Muscle of leg (tissue), 11 donors: ENCODE results near the gene GPRC5B. TPM values are rescaled to one million over a fixed set of nuclear protein-coding genes. Genes with fewer than 3 reads are reported as not detected.

Experiments
- DNase-seq: peaks from one replicate; pipeline ENCODE4 v3.0.0; 2013
- H3K27ac ChIP-seq: one replicate; pipeline ENCODE4 v1.5.1; 2013; ENCODE audit warnings: mild to moderate bottlenecking, low read length, control low read depth
- H3K27me3 ChIP-seq: one replicate; pipeline ENCODE4 v1.6.1; 2013; ENCODE audit warnings: low read length; ENCODE audit not compliant: control insufficient read depth, insufficient read depth
- H3K36me3 ChIP-seq: one replicate; pipeline ENCODE4 v1.6.1; 2013; ENCODE audit warnings: low read length; ENCODE audit not compliant: control insufficient read depth, insufficient read depth
- H3K4me1 ChIP-seq: one replicate; pipeline ENCODE4 v1.6.1; 2013; ENCODE audit warnings: low read length; ENCODE audit not compliant: control insufficient read depth, insufficient read depth
- H3K4me3 ChIP-seq: one replicate; pipeline ENCODE4 v1.5.1; 2013; ENCODE audit warnings: low read length, control low read depth
- H3K9me3 ChIP-seq: replicated peaks from 2 replicates; pipeline ENCODE4 v1.6.1; 2013; ENCODE audit warnings: low read depth, low read length; ENCODE audit not compliant: control insufficient read depth
- whole genome bisulfite sequencing: methylation state at CpG from one replicate; pipeline ENCODE4 v1.1.5; 2013; ENCODE audit warnings: missing lambda C conversion rate; ENCODE audit not compliant: insufficient coverage; 5-methylcytosine and 5-hydroxymethylcytosine counted together
- polyA plus RNA-seq, 8 donors: library from polyadenylated mRNA; unstranded; fragments of 120-200 nt; gene quantifications; one replicate each; pipeline versions ENCODE4 v1.2.1 to v1.2.3, GENCODE V29; 2013; ENCODE audit warnings: inconsistent platforms in 1 of 8, low replicate concordance in 1 of 8; ENCODE audit not compliant: insufficient read length in 8 of 8, insufficient read depth in 1 of 8
- total RNA-seq: library from RNA; stranded (reverse); fragments of 120-200 nt; gene quantifications from one replicate; pipeline ENCODE4 v1.2.4, GENCODE V29; 2013

Gene GPRC5B
- total and polyA plus RNA-seq, 9 donors = 39.9 to 92.0 (median 78.8) TPM

GRCh38 chr16:19859603-19860002 is 25.0 kb downstream of the GPRC5B start:
- DNase-seq = no peak
- H3K9me3 ChIP-seq = no peaks in the 10 kb centered on the region
- no peak overlapping the region for H3K4me3 ChIP-seq
- 85% methylated on average over 3 of the region's 4 CpGs for WGBS
- no peaks in the 10 kb centered on the region for H3K27me3 ChIP-seq
- H3K4me1 ChIP-seq = peaks cover 3% of the 10 kb centered on the region
- no peak overlapping the region for H3K27ac ChIP-seq
- H3K36me3 ChIP-seq = peaks cover 59% of the 10 kb centered on the region

GRCh38 chr16:19859166-19859565 is 25.5 kb downstream of the GPRC5B start:
- H3K27me3 ChIP-seq = no peaks in the 10 kb centered on the region
- 89% methylated on average over 9 of the region's 9 CpGs for WGBS
- H3K9me3 ChIP-seq = no peaks in the 10 kb centered on the region
- peaks cover 54% of the 10 kb centered on the region for H3K36me3 ChIP-seq
- no peak overlapping the region for H3K27ac ChIP-seq
- peaks cover 6% of the 10 kb centered on the region for H3K4me1 ChIP-seq
- H3K4me3 ChIP-seq = no peak overlapping the region
- no peak for DNase-seq

- 56% methylated on average over 12 of the region's 22 CpGs for WGBS
- H3K4me1 ChIP-seq = peaks cover 8% of the 10 kb centered on the region
- DNase-seq = no peak
- no peak overlapping the region for H3K4me3 ChIP-seq
- no peak overlapping the region for H3K27ac ChIP-seq
- H3K9me3 ChIP-seq = no peaks in the 10 kb centered on the region
- no peaks in the 10 kb centered on the region for H3K27me3 ChIP-seq
- H3K36me3 ChIP-seq = peaks cover 50% of the 10 kb centered on the region
Measured at GRCh38 chr16:19858340-19859018, 26.2 kb downstream of the GPRC5B start.

DNA sequence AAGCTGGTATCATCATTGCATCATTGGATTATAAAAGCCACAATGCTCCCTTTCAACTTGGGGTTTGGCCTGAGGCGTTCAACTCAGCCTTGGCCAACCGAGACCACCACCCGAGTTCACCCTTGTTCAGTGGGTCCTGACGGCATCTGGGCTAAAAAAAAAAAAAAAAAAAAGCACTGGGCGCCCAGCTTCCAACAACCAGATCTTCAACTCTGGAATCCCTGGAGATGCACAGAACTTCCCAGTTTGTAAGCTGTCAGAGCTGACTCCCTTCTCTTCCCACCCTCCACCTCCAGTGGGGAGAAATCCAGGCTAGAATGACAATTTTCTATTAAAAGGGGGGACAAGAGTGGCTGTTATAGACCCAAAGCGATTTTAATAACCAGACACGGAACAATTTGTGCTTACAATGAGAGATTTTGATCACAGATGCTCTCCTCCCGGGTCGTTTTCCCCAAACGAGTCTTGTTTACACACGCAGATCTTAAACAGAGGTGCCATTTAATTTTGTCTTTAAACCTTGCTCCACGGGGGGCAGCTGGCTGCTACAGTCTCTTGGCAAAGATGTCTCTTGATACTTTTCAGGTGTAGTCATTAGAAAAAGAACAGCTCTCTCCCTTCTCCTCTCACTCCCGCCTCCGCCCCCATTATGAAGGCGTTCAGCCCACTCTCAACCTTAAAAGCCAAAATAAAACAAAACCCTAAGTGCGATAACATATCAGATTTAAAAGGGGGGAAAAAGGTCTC is 26.9 kb downstream of the GPRC5B start:
- Histone ChIP-seq H3K27ac (no peak overlapping the region), H3K36me3 (peaks cover 50% of the 10 kb centered on the region), H3K9me3 (no peaks in the 10 kb centered on the region), H3K4me1 (peaks cover 11% of the 10 kb centered on the region), H3K27me3 (no peaks in the 10 kb centered on the region), H3K4me3 (no peak overlapping the region)
- WGBS = 73% methylated on average over 8 of the region's 16 CpGs
- no peak for DNase-seq

DNA sequence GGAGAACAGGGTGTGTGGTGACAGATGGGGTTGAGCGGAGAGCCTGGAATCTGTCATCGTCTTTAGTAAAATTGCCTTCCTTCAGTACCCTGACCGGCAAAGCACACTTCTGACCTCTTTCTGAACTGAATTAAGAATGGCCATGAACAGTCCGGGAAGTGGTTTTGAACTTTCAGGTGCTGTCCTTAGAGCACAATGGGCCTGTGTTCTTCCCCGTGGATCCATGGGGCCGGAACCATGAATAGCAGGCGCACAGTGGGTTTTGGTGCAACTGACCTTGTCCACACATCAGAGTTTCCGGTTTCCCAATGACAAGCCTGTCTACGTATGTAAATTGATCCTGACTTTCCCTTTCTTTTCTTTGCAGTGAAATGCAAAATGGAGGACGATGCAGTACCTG is 28.5 kb downstream of the GPRC5B start:
- Histone ChIP-seq H3K36me3 (peaks cover 37% of the 10 kb centered on the region), H3K4me3 (no peak overlapping the region), H3K27me3 (no peaks in the 10 kb centered on the region), H3K27ac (no peak overlapping the region), H3K4me1 (peaks cover 11% of the 10 kb centered on the region), H3K9me3 (no peaks in the 10 kb centered on the region)
- WGBS = 83% methylated on average over 8 of the region's 10 CpGs
- no peak for DNase-seq

GRCh38 chr16:19854543-19854876 is 30.1 kb downstream of the GPRC5B start:
- Histone ChIP-seq H3K4me1 (peaks cover 9% of the 10 kb centered on the region), H3K4me3 (no peak overlapping the region), H3K27me3 (no peaks in the 10 kb centered on the region), H3K36me3 (peaks cover 23% of the 10 kb centered on the region), H3K27ac (no peak overlapping the region), H3K9me3 (no peaks in the 10 kb centered on the region)
- 40% methylated on average over 1 of the region's 6 CpGs for WGBS
- no peak for DNase-seq

DNA sequence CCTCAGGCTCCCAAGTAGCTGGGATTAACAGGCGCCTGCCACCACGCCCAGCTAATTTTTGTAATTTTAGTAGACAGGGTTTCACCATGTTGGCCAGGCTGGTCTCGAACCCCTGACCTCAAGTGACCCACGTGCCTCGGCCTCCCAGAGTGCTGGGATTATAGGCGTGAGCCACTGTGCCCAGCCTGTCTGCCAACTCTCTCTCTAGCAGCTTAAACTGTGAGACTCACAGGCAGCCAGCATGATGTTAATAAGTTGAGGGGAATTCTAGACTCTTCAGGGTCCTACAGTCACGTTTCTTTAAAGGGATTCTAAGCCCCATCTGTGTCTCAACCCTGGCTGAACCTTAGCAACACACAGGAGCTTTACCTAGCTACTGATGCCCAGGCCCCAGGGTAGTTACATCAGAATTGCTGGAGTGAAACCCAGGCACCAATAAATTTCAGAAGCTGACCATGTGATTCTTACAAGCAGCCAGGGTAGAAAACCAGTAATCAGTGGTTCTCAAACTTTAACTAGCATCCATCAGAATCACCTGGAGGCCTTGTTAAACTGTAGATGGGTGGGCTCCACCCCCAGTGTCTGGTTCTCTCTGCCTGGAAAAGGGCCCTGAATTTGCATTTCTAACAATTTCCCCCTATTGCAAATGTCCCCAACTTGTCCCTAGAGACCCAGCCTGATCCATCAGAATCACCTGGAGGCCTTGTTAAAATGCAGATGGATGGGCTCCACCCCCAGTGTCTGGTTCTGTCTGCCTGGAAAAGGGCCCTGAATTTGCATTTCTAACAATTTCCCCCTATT is 30.7 kb downstream of the GPRC5B start:
- no peaks in the 10 kb centered on the region for H3K9me3 ChIP-seq
- H3K36me3 ChIP-seq = peaks cover 18% of the 10 kb centered on the region
- H3K27ac ChIP-seq = no peak overlapping the region
- no peak for DNase-seq
- no peak overlapping the region for H3K4me3 ChIP-seq
- WGBS = 47% methylated on average over 7 of the region's 7 CpGs
- peaks cover 9% of the 10 kb centered on the region for H3K4me1 ChIP-seq
- no peaks in the 10 kb centered on the region for H3K27me3 ChIP-seq

DNA sequence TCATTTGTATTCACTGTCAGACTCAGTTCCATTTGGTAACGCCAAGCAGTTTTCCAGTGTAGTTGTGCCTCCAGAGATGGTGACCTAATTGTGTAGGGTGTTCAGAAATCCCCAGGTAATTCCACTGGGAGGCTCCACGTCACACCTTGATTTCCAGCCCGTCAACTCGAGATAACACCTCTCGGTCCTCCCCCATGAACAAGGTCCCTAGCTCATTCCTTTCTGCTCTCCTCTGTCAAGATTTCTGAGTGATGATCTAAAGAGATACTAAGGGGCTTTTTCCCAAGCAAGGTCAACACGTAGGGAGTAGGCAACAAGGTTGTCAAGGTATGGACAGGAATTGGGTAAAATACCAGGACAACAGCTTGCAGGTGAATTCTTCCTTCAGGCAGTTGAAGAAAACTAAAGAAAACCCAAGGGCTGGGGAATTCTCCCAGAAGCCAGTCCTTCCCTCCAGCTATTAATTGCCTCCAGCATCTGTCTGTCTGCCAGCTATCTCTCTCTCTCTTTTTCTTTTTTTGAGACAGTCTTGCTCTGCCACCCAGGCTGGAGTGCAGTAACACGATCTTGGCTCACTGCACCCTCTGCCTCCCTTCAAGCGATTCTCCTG is 31.4 kb downstream of the GPRC5B start:
- Histone ChIP-seq H3K27me3 (no peaks in the 10 kb centered on the region), H3K27ac (no peak overlapping the region), H3K9me3 (no peaks in the 10 kb centered on the region), H3K4me1 (peaks cover 9% of the 10 kb centered on the region), H3K4me3 (no peak overlapping the region), H3K36me3 (peaks cover 13% of the 10 kb centered on the region)
- 67% methylated on average over 2 of the region's 8 CpGs for WGBS
- DNase-seq = no peak

DNA sequence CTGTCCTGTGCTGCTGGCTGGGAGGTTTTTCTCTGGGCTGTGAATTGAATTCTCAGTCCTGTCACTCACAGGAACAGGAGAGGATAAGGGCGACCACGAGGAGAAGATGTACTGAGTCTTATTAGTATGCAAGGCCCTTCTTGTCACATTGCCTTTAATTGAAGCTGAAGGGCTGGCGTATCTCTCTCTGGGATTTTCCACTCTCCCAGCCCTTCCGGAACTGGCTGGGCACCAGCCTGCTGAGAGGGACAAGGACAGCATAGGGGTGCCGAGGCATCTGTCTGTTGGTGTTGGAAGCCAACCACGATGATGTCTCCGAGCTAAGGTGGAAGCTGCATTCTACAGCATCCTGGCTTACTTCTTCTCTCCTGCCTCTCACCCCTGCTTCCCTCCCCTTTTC is 33.2 kb downstream of the GPRC5B start:
- WGBS = 60% methylated on average over 1 of the region's 7 CpGs
- H3K36me3 ChIP-seq = peaks cover 5% of the 10 kb centered on the region

More for the DNA sequence above, 33.2 kb downstream of the GPRC5B start:
- no peak for DNase-seq
- Histone ChIP-seq H3K4me3 (no peak overlapping the region), H3K27me3 (no peaks in the 10 kb centered on the region), H3K27ac (no peak overlapping the region), H3K4me1 (peaks cover 9% of the 10 kb centered on the region), H3K9me3 (no peaks in the 10 kb centered on the region)
